GM12874 (cell line): ENCODE results near the gene PLXNC1.

ENCODE experiments used
- CTCF ChIP-seq: IDR thresholded peaks from 2 replicates; pipeline ENCODE4 v1.5.1; 2011; ENCODE audit warnings: low read depth, mild to moderate bottlenecking, control low read depth, low read length, moderate library complexity; ENCODE audit not compliant: insufficient read depth

The PLXNC1 gene

DNA sequence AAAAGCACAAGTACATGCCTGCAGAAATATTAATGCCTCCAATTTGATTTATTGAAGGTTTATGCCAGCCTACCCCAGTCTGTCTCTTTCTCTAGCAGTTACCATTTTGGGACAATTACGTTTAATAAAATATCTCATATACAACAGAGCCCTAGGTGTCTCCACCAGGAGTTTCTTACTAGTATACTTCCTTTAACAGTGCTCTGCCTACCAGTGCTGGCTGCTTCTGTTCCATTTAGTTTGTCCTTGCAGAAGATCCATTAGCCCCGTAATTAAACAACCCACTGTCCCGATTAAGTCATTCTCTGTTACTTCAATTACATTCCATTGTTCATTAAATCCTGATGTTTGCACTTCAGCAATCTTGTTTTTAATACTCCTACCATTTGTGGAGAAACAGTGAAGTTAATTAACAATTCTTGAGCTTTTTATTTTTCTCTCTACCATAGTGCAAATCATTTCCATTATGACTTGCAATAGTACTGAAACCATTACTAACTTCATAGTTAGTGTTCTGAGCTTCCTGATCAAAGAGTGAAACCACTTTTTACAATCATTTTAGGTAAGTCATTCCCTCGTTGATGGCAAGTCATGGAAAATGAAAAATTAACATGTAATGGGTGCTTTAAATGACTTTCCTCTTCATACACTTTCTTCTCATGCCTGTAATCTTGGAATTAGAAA lies 121.1 kb downstream of the PLXNC1 start:
- no peak for TF ChIP-seq CTCF

DNA sequence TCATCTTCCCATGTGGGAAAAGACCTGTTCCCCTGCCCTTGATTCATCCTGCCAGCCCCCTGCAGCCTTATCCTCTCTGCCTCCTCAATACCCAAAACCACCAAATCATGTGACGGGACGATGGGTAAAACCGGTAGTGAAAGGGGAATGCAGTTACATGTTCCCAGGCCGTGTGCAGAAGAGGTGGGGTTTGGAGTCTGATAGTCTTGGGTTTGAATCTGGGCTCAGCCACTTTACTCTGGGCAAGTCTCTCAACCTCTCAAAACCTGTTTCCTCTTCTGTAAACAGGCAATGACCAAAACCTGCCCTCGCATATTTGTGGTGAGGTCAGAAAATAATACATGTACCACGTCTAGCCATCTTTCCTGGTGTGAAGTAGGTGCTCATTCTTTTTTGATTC lies 123.0 kb downstream of the PLXNC1 start:
- no peak for TF ChIP-seq CTCF

- no peak for TF ChIP-seq CTCF
Measured at GRCh38 chr12:94272280-94272679, 123.9 kb downstream of the PLXNC1 start.

DNA sequence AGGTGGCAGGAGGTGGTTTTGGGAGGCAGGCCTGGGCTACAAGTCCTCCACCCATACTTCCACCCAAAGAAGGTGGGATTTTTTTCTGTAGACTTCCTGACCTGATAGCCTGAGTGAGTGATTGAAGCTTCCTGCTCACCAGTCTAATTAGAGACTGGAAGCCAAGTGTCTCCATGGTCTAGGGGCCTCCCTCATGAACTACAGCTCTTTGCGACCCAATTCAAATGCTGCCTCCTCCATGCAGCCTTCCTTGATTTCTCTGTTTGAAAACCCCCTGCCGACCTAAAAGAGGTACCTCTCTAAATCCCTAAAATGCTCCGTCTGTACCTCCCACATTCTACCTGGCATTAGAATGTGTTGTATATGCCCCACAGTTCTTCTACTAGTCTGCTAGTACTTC lies 124.9 kb downstream of the PLXNC1 start:
- no peak for TF ChIP-seq CTCF

DNA sequence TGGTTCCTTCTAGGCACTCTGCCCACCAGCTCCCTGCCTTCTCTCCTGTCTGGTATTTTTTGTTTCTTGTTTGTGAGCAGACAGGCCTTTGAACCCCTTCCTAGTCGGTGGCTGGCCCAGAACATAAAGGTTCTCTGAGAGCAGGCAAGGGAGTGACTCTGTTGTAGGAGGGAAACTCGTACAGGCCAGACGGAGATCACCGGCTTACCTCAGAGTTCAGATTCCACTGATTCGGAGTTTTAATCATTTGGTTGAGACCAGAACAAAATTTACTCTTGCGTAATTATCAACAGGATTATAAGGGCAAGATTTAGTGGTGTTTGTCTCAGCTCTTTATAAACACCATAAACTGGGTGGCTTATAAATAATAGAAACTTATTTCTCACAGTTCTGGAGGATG lies 128.3 kb downstream of the PLXNC1 start:
- TF ChIP-seq CTCF: no peak

DNA sequence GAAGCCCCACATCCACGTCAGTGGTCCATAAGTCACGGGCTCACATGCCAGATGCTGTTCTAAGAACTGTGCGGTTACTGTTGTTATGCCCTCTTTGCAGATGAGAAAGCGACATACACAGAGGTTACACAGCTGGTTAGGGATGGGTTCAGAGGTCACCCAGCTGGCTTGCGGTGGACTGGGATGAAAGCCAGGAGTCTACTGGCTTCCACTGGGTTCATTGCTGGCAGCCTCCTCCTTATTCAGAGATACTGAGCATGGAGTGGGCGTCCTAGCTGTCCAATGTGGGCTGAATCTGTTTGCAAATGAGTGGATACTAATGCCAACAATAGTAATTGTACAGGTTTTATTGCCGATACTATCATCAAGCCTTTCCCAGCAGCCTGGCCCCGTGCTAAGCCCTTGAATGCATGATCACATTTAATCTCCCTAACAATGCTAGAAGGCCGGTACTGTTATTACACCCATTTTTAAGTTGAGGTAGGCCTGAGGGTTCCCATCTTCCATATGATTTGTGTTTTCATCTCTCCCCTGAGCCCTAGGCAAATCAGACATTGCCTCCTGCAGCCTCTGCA lies 129.1 kb downstream of the PLXNC1 start:
- TF ChIP-seq CTCF: no peak

DNA sequence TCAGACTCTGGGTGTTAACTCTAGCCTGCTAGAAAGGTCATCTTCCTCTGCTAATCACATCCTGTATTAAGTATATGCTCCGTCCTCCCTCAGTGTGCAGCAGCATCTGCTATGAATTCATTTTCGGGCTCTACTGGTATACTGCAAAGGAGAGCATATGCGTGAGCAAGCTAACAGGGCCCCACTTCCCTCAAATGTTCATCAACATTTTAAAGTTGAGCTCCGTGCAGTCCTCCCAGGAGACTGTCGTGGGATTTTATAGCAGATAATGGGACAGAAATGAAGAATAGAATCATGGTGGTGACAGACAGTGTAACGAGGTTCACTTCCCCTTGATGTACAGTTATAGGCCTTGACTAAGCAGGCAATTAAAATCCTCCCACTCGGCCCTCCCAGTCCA lies 131.7 kb downstream of the PLXNC1 start:
- no peak for TF ChIP-seq CTCF
